ENCODE measurements around the gene ADAM30. TPM values are rescaled to one million over a fixed set of nuclear protein-coding genes. Genes with fewer than 3 reads are reported as not detected.

The ADAM30 gene
- total RNA-seq, 2 donors from 2014 or later = not detected

- intact Hi-C loops (cut with DNase I) = no loop called here
- ATAC-seq = no peak
- no peak for DNase-seq
These were observed 14.3 kb upstream of the ADAM30 start for GRCh38 chr1:119910618-119911017.

- intact Hi-C loops (cut with DNase I) = no loop called here
- DNase-seq = no peak
- no peak for ATAC-seq
These were observed 13.7 kb upstream of the ADAM30 start for GRCh38 chr1:119909890-119910596.

GRCh38 chr1:119908661-119909060, 12.3 kb upstream of the ADAM30 start:
- ATAC-seq = no peak
- intact Hi-C loops (cut with DNase I) = no loop called here
- no peak for DNase-seq

- ATAC-seq = no peak
- intact Hi-C loops (cut with DNase I) = no loop called here
- no peak for DNase-seq
These were observed 10.8 kb upstream of the ADAM30 start for GRCh38 chr1:119906927-119907652.

- DNase-seq = no peak
- no peak for ATAC-seq
- intact Hi-C loops (cut with DNase I) = no loop called here
These were observed 7.1 kb upstream of the ADAM30 start for GRCh38 chr1:119903443-119903835.

GRCh38 chr1:119902775-119903442, 6.6 kb upstream of the ADAM30 start:
- DNase-seq (no peak), ATAC-seq (no peak)
- intact Hi-C loops (cut with DNase I) = no loop called here

- intact Hi-C loops (cut with DNase I) = no loop called here
- DNase-seq (no peak), ATAC-seq (no peak)
These were observed 2.8 kb upstream of the ADAM30 start for GRCh38 chr1:119898981-119899720.

- intact Hi-C loops (cut with DNase I) = no loop called here
- DNase-seq (no peak), ATAC-seq (no peak)
These were observed 2.2 kb upstream of the ADAM30 start for GRCh38 chr1:119898530-119898929.

- DNase-seq = no peak
- intact Hi-C loops (cut with DNase I) = no loop called here
- ATAC-seq = no peak
These were observed 1.2 kb downstream of the ADAM30 start for GRCh38 chr1:119895102-119895501.

- intact Hi-C loops (cut with DNase I) = no loop called here
- ATAC-seq (no peak), DNase-seq (no peak)
These were observed 2.3 kb downstream of the ADAM30 start for GRCh38 chr1:119893827-119894700.

- intact Hi-C loops (cut with DNase I) = no loop called here
- no peak for DNase-seq
- no peak for ATAC-seq
These were observed 3.0 kb downstream of the ADAM30 start for GRCh38 chr1:119893238-119893791.

- no peak for DNase-seq
- no peak for ATAC-seq
- intact Hi-C loops (cut with DNase I) = no loop called here
These were observed 4.9 kb downstream of the ADAM30 start for GRCh38 chr1:119891386-119891785.

- DNase-seq (no peak), ATAC-seq (no peak)
- intact Hi-C loops (cut with DNase I) = no loop called here
These were observed 7.8 kb downstream of the ADAM30 start for GRCh38 chr1:119888476-119888875.

GRCh38 chr1:119887427-119887826, 8.9 kb downstream of the ADAM30 start:
- ATAC-seq (no peak), DNase-seq (no peak)
- intact Hi-C loops (cut with DNase I) = no loop called here

GRCh38 chr1:119885903-119886783, 10.2 kb downstream of the ADAM30 start:
- intact Hi-C loops (cut with DNase I) = no loop called here
- peak in 1 of 2 donors; percentile 69 for ATAC-seq

GRCh38 chr1:119884711-119885110, 11.6 kb downstream of the ADAM30 start:
- DNase-seq = no peak
- intact Hi-C loops (cut with DNase I) = no loop called here
- ATAC-seq = no peak

More at GRCh38 chr1:119885903-119886783, 10.2 kb downstream of the ADAM30 start:
- peak; percentile 50 for DNase-seq

GRCh38 chr1:119883826-119884225, 12.5 kb downstream of the ADAM30 start:
- no peak for DNase-seq
- no peak for ATAC-seq
- intact Hi-C loops (cut with DNase I) = no loop called here

All from left cardiac atrium (tissue), 4 donors.